ENCODE data around the gene RNF130. TPM values are rescaled to one million over a fixed set of nuclear protein-coding genes. Genes with fewer than 3 reads are reported as not detected.
"Not testable (repeated sequence)": the region's sequence is repeated elsewhere in the genome, so short reads cannot be mapped to it uniquely, and the experiment has no call there.

RNF130 gene
- total and polyA plus RNA-seq, 2 donors from 2014 or later: 73.9 to 88.1 TPM

DNA sequence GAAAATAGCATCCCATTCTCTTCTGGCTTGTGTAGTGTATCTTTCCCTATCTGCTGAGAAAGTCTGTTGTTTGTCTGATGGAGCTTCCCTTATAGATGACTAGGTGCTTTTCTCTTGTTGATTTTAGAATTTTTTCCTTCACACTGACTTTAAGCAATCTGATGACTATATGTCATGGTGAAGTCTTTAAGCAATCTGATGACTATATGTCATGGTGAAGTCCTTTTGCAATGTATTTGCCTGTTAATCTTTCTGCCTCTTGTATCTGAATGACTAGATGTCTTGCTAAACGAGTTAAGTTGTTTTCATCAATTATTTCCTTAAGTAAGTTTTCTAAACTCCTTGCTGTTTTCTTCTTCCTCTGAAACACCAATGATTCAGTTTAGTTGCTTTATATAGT, 80.5 kb downstream of the RNF130 start:
- no peaks in the 10 kb centered on the region for H3K4me1 ChIP-seq (ENCODE audit: control insufficient read depth in 2 of 3, insufficient read depth in 2 of 3, low read depth in 1 of 3, low read length in 3 of 3)
- H3K36me3 ChIP-seq (ENCODE audit: control insufficient read depth in 2 of 3, insufficient read depth in 3 of 3, low read length in 3 of 3): no peaks in the 10 kb centered on the region
- intact Hi-C loops (cut with DNase I): no loop called here
- DNase-seq (no peak), FAIRE-seq (no peak)
- H3K4me3 ChIP-seq (ENCODE audit: low read length in 3 of 3): no peak overlapping the region
- H3K27me3 ChIP-seq (ENCODE audit: control insufficient read depth, insufficient read depth, low read length): no peaks in the 10 kb centered on the region
- no peak overlapping the region for H3K9ac ChIP-seq (ENCODE audit: low read length in 3 of 3)
- H3K27ac ChIP-seq (ENCODE audit: low read depth in 2 of 2, low read length in 2 of 2): no peak overlapping the region
- peaks cover 0 to 2% (median 0%) of the 10 kb centered on the region in 3 donors for H3K9me3 ChIP-seq (ENCODE audit: control insufficient read depth in 2 of 3, insufficient read depth in 1 of 3, low read length in 3 of 3)
- TF ChIP-seq, protein P1, sequence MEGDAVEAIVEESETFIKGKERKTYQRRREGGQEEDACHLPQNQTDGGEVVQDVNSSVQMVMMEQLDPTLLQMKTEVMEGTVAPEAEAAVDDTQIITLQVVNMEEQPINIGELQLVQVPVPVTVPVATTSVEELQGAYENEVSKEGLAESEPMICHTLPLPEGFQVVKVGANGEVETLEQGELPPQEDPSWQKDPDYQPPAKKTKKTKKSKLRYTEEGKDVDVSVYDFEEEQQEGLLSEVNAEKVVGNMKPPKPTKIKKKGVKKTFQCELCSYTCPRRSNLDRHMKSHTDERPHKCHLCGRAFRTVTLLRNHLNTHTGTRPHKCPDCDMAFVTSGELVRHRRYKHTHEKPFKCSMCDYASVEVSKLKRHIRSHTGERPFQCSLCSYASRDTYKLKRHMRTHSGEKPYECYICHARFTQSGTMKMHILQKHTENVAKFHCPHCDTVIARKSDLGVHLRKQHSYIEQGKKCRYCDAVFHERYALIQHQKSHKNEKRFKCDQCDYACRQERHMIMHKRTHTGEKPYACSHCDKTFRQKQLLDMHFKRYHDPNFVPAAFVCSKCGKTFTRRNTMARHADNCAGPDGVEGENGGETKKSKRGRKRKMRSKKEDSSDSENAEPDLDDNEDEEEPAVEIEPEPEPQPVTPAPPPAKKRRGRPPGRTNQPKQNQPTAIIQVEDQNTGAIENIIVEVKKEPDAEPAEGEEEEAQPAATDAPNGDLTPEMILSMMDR (IDR thresholded peaks at IDR 0.05; ENCODE audit: borderline replicate concordance, extremely low read depth, insufficient read depth): no peak

- intact Hi-C loops (cut with DNase I); FAIRE-seq: not testable (repeated sequence)
Observed at GRCh38 chr5:179990525-179990924, 81.0 kb downstream of the RNF130 start.

DNA sequence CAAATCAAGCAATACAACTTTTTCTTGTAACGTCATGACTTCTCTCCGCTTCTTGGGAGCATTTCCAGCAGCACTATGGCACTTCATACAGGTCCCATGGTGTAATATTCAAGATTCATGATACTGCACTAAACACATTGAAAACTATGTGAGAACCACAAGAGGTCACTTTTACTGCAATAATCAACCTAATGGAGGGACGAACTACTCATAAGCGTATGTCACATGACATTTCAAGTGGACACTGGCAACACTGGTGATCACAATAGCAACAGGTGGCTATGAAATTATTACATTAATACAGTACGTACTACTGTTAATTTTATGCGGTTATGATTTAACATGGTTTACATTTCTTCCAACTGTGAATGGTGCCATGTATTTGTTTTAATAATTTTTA, 85.2 kb downstream of the RNF130 start:
- Histone ChIP-seq H3K27ac (ENCODE audit: low read depth in 2 of 2, low read length in 2 of 2) (no peak overlapping the region), H3K36me3 (ENCODE audit: control insufficient read depth in 2 of 3, insufficient read depth in 3 of 3, low read length in 3 of 3) (no peaks in the 10 kb centered on the region), H3K9ac (ENCODE audit: low read length in 3 of 3) (no peak overlapping the region), H3K9me3 (ENCODE audit: control insufficient read depth in 2 of 3, insufficient read depth in 1 of 3, low read length in 3 of 3) (no peaks in the 10 kb centered on the region), H3K27me3 (ENCODE audit: control insufficient read depth, insufficient read depth, low read length) (no peaks in the 10 kb centered on the region), H3K4me1 (ENCODE audit: control insufficient read depth in 2 of 3, insufficient read depth in 2 of 3, low read depth in 1 of 3, low read length in 3 of 3) (no peaks in the 10 kb centered on the region), H3K4me3 (ENCODE audit: low read length in 3 of 3) (no peak overlapping the region)
- intact Hi-C loops (cut with DNase I): no loop called here
- FAIRE-seq (peak; percentile 42), DNase-seq (no peak)
- TF ChIP-seq, protein P1 (IDR thresholded peaks at IDR 0.05; ENCODE audit: borderline replicate concordance, extremely low read depth, insufficient read depth): peak; percentile 19

More at GRCh38 chr5:179990525-179990924, 81.0 kb downstream of the RNF130 start:
- DNase-seq; H3K27me3 ChIP-seq (ENCODE audit: control insufficient read depth, insufficient read depth, low read length); H3K36me3 ChIP-seq (ENCODE audit: control insufficient read depth in 2 of 3, insufficient read depth in 3 of 3, low read length in 3 of 3); H3K9me3 ChIP-seq (ENCODE audit: control insufficient read depth in 2 of 3, insufficient read depth in 1 of 3, low read length in 3 of 3); H3K27ac ChIP-seq (ENCODE audit: low read depth in 2 of 2, low read length in 2 of 2); H3K4me3 ChIP-seq (ENCODE audit: low read length in 3 of 3); H3K4me1 ChIP-seq (ENCODE audit: control insufficient read depth in 2 of 3, insufficient read depth in 2 of 3, low read depth in 1 of 3, low read length in 3 of 3); H3K9ac ChIP-seq (ENCODE audit: low read length in 3 of 3): not testable (repeated sequence)

DNA sequence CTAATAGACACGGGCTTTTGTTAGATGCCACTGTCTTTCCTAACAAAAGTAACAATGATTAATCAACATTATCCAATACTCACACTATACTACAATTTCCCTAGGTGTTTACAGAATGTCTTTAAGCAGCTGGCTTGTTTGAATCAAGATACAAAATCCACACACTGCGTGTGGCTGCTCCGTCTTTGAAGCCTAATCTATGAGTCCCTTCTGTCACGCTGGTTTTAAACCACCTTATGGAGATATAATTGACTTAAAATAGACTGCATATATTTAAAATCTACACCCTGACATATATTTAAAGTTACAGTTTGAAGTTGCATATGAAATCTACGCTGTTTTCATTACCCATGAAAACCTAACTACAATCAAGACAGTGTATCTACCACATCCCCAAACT, 89.9 kb downstream of the RNF130 start:
- peaks cover 0 to 7% (median 3%) of the 10 kb centered on the region in 3 donors for H3K36me3 ChIP-seq (ENCODE audit: control insufficient read depth in 2 of 3, insufficient read depth in 3 of 3, low read length in 3 of 3)
- H3K4me1 ChIP-seq (ENCODE audit: control insufficient read depth in 2 of 3, insufficient read depth in 2 of 3, low read depth in 1 of 3, low read length in 3 of 3): no peaks in the 10 kb centered on the region
- no peaks in the 10 kb centered on the region for H3K9me3 ChIP-seq (ENCODE audit: control insufficient read depth in 2 of 3, insufficient read depth in 1 of 3, low read length in 3 of 3)
- DNase-seq: no peak
- FAIRE-seq: no peak
- TF ChIP-seq, protein P1 (IDR thresholded peaks at IDR 0.05; ENCODE audit: borderline replicate concordance, extremely low read depth, insufficient read depth): no peak
- no peak overlapping the region for H3K27ac ChIP-seq (ENCODE audit: low read depth in 2 of 2, low read length in 2 of 2)
- intact Hi-C loops (cut with DNase I): no loop called here
- no peak overlapping the region for H3K9ac ChIP-seq (ENCODE audit: low read length in 3 of 3)
- H3K27me3 ChIP-seq (ENCODE audit: control insufficient read depth, insufficient read depth, low read length): no peaks in the 10 kb centered on the region
- H3K4me3 ChIP-seq (ENCODE audit: low read length in 3 of 3): no peak overlapping the region
